HG03565 (cell line): ENCODE measurements around the gene VSTM2B.
"Not testable (repeated sequence)": the region's sequence is repeated elsewhere in the genome, so short reads cannot be mapped to it uniquely, and the experiment has no call there.

Source experiments
- ATAC-seq: cut with Tn5 transposase; IDR thresholded peaks from one replicate; pipeline ENCODE4 v1.9.1; 2021; ENCODE audit warnings: mild to moderate bottlenecking, moderate library complexity; ENCODE audit not compliant: unreplicated experiment

Gene VSTM2B

GRCh38 chr19:29525901-29526729, at the start of gene VSTM2B:
TSS of gene VSTM2B (plus strand) at chr19:29525994. CDS start at chr19:29526584, 590 bp downstream.
- ATAC-seq: no peak

GRCh38 chr19:29476528-29476927, 49.3 kb upstream of the VSTM2B start:
- no peak for ATAC-seq

- ATAC-seq: no peak
Observed at GRCh38 chr19:29477831-29478577, 47.8 kb upstream of the VSTM2B start.

- ATAC-seq: no peak
Observed at GRCh38 chr19:29478578-29479565, 46.9 kb upstream of the VSTM2B start.

- ATAC-seq: no peak
Observed at GRCh38 chr19:29479941-29480340, 45.9 kb upstream of the VSTM2B start.

GRCh38 chr19:29480507-29480906, 45.3 kb upstream of the VSTM2B start:
- no peak for ATAC-seq

- no peak for ATAC-seq
Observed at GRCh38 chr19:29482855-29483640, 42.7 kb upstream of the VSTM2B start.

- ATAC-seq: no peak
Observed at GRCh38 chr19:29483641-29483920, 42.2 kb upstream of the VSTM2B start.

GRCh38 chr19:29483944-29484581, 41.7 kb upstream of the VSTM2B start:
- ATAC-seq: no peak

GRCh38 chr19:29484876-29485275, 40.9 kb upstream of the VSTM2B start:
- ATAC-seq: no peak

- ATAC-seq: no peak
Observed at GRCh38 chr19:29485293-29485692, 40.5 kb upstream of the VSTM2B start.

- not testable (repeated sequence) for ATAC-seq
Observed at GRCh38 chr19:29486961-29487360, 38.8 kb upstream of the VSTM2B start.

GRCh38 chr19:29487432-29487831, 38.4 kb upstream of the VSTM2B start:
- no peak for ATAC-seq

GRCh38 chr19:29488316-29488715, 37.5 kb upstream of the VSTM2B start:
- ATAC-seq: no peak

- ATAC-seq: no peak
Observed at GRCh38 chr19:29489172-29489951, 36.4 kb upstream of the VSTM2B start.

GRCh38 chr19:29491491-29491890, 34.3 kb upstream of the VSTM2B start:
- ATAC-seq: no peak

- no peak for ATAC-seq
Observed at GRCh38 chr19:29491995-29492577, 33.7 kb upstream of the VSTM2B start.

GRCh38 chr19:29492769-29493168, 33.0 kb upstream of the VSTM2B start:
- ATAC-seq: no peak

- no peak for ATAC-seq
Observed at GRCh38 chr19:29495091-29495490, 30.7 kb upstream of the VSTM2B start.
